ENCODE results near the gene FAM131B. TPM values are rescaled to one million over a fixed set of nuclear protein-coding genes. Genes with fewer than 3 reads are reported as not detected.

Gene FAM131B
- total RNA-seq, 1 experiment from 2014 or later, result 25.3 TPM

DNA sequence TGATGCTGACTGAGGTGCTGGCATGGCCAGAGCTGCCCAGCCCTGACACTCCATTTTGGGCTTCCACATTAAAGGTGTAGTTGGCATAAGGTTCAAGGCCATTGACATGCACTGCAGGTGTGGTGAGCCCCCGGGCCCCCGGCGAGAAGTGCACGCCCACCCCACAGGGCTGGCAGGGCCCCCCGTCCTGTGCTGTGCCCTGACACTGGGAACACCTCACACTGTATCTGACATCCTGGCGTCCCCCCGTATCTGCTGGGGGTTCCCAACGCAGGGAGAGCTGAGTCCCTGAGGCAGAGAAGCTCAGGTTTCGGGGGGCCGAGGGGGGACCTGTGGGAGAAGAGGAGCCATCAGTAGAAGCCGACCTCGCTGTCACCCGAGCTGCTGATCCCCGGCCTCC is 36.1 kb upstream of the FAM131B start:
- no peak overlapping the region for H3K27ac Mint-ChIP-seq
- H3K4me1 Mint-ChIP-seq, result peaks cover 3% of the 10 kb centered on the region
- ChIA-PET POLR2A (interaction anchor here (1.2 kb wide), 1 partner anchor 9 kb away, joined by 3 read pairs; the partner anchor contains the start of gene EPHA1), CTCF (interaction anchor here (0.8 to 1.0 kb wide), 3 partner anchors 10 to 18 kb away, joined by 3 to 6 read pairs (median 4); partner anchors contain the start of gene EPHA1)
- no peak overlapping the region for H3K4me3 Mint-ChIP-seq
- TF ChIP-seq, protein P1, sequence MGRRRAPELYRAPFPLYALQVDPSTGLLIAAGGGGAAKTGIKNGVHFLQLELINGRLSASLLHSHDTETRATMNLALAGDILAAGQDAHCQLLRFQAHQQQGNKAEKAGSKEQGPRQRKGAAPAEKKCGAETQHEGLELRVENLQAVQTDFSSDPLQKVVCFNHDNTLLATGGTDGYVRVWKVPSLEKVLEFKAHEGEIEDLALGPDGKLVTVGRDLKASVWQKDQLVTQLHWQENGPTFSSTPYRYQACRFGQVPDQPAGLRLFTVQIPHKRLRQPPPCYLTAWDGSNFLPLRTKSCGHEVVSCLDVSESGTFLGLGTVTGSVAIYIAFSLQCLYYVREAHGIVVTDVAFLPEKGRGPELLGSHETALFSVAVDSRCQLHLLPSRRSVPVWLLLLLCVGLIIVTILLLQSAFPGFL (CRISPR knock-in tag; IDR thresholded peaks at IDR 0.05; ENCODE audit: borderline replicate concordance), result no peak
- TF ChIP-seq SMAD4 (CRISPR knock-in tag; IDR thresholded peaks at IDR 0.05) (no peak), SMAD3 (CRISPR knock-in tag; IDR thresholded peaks at IDR 0.05; ENCODE audit: borderline replicate concordance) (no peak), ZNF138 (CRISPR knock-in tag; conservative IDR thresholded peaks at IDR 0.05) (no peak)
- no peaks in the 10 kb centered on the region for H3K9me3 Mint-ChIP-seq
- no peaks in the 10 kb centered on the region for H3K27me3 Mint-ChIP-seq (ENCODE audit: low read depth)
- DNase-seq (ENCODE audit: low spot score) (no peak), ATAC-seq (no peak)
- H3K36me3 Mint-ChIP-seq, result peaks cover 90% of the 10 kb centered on the region

DNA sequence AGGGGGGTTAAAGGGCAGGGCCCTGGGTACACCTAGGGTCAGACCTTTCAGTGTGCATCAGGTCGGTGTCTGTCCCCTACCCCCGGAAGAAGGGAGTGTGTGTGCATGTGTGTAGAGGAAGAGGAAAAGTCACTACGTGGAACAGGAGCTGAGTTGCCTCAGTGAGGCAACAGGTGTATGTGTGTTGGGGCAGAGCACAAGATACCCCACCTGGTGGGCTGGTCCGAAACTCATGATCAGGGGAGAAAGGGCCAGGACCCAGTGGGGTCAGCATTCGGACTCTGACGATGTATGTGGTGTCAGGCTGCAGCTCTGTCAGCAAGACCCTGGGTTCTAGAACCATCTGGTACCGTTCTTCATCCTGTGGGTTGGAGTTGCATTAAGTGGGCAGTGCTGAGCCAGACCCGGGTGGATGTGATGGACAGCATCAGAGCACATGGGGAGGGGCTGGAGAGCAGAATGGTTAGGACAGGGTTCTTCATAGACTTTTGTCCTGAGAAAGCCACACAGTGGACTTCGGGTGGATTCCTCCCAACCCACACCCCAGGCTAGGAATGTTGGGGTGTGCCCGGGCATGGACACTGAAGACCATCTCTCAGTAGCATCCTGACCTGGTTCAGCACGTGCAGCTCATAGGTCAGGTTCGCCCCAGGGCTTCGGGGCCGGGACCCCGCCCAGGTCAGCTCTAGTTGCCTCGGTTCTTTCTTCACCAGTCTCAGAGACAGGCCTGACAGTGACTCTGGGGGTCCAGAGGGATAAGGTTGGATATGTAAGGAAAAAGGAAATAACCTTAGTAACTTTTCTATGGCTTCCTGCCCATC is 35.4 kb upstream of the FAM131B start:
- Mint-ChIP-seq H3K27ac (no peak overlapping the region), H3K4me3 (no peak overlapping the region), H3K9me3 (no peaks in the 10 kb centered on the region), H3K27me3 (ENCODE audit: low read depth) (no peaks in the 10 kb centered on the region), H3K4me1 (no peaks in the 10 kb centered on the region; the same call in 1 of the 2 replicates), H3K36me3 (peaks cover 94% of the 10 kb centered on the region)
- TF ChIP-seq ZNF138 (CRISPR knock-in tag; conservative IDR thresholded peaks at IDR 0.05) (no peak), CREB1 (CRISPR knock-in tag; IDR thresholded peaks at IDR 0.05) (no peak)
- TF ChIP-seq, protein P2, sequence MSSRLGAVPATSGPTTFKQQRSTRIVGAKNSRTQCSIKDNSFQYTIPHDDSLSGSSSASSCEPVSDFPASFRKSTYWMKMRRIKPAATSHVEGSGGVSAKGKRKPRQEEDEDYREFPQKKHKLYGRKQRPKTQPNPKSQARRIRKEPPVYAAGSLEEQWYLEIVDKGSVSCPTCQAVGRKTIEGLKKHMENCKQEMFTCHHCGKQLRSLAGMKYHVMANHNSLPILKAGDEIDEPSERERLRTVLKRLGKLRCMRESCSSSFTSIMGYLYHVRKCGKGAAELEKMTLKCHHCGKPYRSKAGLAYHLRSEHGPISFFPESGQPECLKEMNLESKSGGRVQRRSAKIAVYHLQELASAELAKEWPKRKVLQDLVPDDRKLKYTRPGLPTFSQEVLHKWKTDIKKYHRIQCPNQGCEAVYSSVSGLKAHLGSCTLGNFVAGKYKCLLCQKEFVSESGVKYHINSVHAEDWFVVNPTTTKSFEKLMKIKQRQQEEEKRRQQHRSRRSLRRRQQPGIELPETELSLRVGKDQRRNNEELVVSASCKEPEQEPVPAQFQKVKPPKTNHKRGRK (CRISPR knock-in tag; IDR thresholded peaks at IDR 0.05; ENCODE audit: borderline replicate concordance), result no peak
- ATAC-seq (no peak), DNase-seq (ENCODE audit: low spot score) (no peak)
- CTCF ChIA-PET, result interaction anchor here (0.8 to 1.5 kb wide), 3 partner anchors 10 to 18 kb away, joined by 3 to 6 read pairs (median 3); no protein-coding TSS in a partner anchor
- POLR2A ChIA-PET, result no interaction called here

DNA sequence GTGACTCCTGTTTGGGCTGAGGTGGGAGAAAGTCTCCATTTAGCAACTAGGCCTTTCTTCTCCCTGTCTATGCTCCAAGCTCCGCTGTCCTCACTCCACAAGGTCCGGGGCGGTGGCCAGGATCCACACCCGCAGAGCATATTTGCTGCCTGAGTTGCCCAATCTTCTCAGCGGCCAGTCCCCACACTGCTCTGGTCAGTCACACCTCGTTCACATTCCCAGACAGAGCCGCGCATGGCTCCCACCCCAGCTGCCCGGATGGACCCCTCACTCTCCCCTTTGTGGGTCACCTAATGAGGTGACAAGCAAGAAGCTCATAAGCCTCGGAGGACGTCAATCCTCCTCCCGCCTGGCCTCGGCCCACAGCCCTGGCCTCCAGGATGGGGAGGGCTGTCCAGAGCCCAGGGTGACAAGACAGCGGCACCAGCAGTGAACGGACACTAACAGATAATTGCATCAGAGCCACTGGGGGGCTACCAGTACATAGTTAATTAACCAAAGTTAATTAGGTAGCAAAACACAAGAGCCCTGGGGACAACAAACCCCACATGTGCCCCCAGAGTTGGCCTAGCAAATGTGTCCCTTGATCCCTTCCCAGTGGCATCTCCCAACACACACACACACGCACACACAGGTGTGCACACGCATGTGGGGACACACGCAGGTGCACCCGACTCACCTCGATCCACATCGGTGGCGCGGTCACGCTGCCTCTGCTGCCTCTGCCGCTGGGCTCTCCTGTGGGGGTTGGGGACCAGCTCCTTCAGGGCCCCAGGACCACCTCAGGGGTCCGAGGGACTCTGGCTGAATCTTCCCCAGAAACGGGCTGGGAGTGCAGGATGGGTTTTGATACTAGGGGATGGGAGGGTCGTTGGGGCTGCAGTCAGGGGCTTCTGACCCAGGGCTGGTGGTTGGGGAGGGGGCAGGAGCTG is 34.4 kb upstream of the FAM131B start:
- peaks cover 94% of the 10 kb centered on the region for H3K36me3 Mint-ChIP-seq
- ATAC-seq (no peak), DNase-seq (ENCODE audit: low spot score) (no peak)
- no peak overlapping the region for H3K4me3 Mint-ChIP-seq
- H3K27me3 Mint-ChIP-seq (ENCODE audit: low read depth), result no peaks in the 10 kb centered on the region
- TF ChIP-seq, protein P3, sequence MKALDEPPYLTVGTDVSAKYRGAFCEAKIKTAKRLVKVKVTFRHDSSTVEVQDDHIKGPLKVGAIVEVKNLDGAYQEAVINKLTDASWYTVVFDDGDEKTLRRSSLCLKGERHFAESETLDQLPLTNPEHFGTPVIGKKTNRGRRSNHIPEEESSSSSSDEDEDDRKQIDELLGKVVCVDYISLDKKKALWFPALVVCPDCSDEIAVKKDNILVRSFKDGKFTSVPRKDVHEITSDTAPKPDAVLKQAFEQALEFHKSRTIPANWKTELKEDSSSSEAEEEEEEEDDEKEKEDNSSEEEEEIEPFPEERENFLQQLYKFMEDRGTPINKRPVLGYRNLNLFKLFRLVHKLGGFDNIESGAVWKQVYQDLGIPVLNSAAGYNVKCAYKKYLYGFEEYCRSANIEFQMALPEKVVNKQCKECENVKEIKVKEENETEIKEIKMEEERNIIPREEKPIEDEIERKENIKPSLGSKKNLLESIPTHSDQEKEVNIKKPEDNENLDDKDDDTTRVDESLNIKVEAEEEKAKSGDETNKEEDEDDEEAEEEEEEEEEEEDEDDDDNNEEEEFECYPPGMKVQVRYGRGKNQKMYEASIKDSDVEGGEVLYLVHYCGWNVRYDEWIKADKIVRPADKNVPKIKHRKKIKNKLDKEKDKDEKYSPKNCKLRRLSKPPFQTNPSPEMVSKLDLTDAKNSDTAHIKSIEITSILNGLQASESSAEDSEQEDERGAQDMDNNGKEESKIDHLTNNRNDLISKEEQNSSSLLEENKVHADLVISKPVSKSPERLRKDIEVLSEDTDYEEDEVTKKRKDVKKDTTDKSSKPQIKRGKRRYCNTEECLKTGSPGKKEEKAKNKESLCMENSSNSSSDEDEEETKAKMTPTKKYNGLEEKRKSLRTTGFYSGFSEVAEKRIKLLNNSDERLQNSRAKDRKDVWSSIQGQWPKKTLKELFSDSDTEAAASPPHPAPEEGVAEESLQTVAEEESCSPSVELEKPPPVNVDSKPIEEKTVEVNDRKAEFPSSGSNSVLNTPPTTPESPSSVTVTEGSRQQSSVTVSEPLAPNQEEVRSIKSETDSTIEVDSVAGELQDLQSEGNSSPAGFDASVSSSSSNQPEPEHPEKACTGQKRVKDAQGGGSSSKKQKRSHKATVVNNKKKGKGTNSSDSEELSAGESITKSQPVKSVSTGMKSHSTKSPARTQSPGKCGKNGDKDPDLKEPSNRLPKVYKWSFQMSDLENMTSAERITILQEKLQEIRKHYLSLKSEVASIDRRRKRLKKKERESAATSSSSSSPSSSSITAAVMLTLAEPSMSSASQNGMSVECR (CRISPR knock-in tag; IDR thresholded peaks at IDR 0.05; ENCODE audit: borderline replicate concordance), result no peak
- TF ChIP-seq, protein P4, sequence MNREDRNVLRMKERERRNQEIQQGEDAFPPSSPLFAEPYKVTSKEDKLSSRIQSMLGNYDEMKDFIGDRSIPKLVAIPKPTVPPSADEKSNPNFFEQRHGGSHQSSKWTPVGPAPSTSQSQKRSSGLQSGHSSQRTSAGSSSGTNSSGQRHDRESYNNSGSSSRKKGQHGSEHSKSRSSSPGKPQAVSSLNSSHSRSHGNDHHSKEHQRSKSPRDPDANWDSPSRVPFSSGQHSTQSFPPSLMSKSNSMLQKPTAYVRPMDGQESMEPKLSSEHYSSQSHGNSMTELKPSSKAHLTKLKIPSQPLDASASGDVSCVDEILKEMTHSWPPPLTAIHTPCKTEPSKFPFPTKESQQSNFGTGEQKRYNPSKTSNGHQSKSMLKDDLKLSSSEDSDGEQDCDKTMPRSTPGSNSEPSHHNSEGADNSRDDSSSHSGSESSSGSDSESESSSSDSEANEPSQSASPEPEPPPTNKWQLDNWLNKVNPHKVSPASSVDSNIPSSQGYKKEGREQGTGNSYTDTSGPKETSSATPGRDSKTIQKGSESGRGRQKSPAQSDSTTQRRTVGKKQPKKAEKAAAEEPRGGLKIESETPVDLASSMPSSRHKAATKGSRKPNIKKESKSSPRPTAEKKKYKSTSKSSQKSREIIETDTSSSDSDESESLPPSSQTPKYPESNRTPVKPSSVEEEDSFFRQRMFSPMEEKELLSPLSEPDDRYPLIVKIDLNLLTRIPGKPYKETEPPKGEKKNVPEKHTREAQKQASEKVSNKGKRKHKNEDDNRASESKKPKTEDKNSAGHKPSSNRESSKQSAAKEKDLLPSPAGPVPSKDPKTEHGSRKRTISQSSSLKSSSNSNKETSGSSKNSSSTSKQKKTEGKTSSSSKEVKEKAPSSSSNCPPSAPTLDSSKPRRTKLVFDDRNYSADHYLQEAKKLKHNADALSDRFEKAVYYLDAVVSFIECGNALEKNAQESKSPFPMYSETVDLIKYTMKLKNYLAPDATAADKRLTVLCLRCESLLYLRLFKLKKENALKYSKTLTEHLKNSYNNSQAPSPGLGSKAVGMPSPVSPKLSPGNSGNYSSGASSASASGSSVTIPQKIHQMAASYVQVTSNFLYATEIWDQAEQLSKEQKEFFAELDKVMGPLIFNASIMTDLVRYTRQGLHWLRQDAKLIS (CRISPR knock-in tag; IDR thresholded peaks at IDR 0.05; ENCODE audit: borderline replicate concordance), result no peak
- TF ChIP-seq, protein P5, sequence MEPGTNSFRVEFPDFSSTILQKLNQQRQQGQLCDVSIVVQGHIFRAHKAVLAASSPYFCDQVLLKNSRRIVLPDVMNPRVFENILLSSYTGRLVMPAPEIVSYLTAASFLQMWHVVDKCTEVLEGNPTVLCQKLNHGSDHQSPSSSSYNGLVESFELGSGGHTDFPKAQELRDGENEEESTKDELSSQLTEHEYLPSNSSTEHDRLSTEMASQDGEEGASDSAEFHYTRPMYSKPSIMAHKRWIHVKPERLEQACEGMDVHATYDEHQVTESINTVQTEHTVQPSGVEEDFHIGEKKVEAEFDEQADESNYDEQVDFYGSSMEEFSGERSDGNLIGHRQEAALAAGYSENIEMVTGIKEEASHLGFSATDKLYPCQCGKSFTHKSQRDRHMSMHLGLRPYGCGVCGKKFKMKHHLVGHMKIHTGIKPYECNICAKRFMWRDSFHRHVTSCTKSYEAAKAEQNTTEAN (CRISPR knock-in tag; IDR thresholded peaks at IDR 0.05), result no peak
- TF ChIP-seq GABPB1 (CRISPR knock-in tag; IDR thresholded peaks at IDR 0.05) (no peak), CBFB (CRISPR knock-in tag; IDR thresholded peaks at IDR 0.05; ENCODE audit: low read depth) (no peak)
- TF ChIP-seq, protein P6, sequence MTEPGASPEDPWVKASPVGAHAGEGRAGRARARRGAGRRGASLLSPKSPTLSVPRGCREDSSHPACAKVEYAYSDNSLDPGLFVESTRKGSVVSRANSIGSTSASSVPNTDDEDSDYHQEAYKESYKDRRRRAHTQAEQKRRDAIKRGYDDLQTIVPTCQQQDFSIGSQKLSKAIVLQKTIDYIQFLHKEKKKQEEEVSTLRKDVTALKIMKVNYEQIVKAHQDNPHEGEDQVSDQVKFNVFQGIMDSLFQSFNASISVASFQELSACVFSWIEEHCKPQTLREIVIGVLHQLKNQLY (CRISPR knock-in tag; IDR thresholded peaks at IDR 0.05), result no peak
- ChIA-PET POLR2A (interaction anchor here (1.0 kb wide), 1 partner anchor 11 kb away, joined by 3 read pairs; no protein-coding TSS in a partner anchor), CTCF (interaction anchor here (1.2 to 2.4 kb wide), 3 partner anchors 9 to 17 kb away, joined by 3 to 9 read pairs (median 4); partner anchors contain the start of gene EPHA1)
- no peak overlapping the region for H3K27ac Mint-ChIP-seq
- H3K9me3 Mint-ChIP-seq, result no peaks in the 10 kb centered on the region
- H3K4me1 Mint-ChIP-seq, result no peaks in the 10 kb centered on the region
